H1 (cell line): ENCODE results near the gene CCL5. TPM values are rescaled to one million over a fixed set of nuclear protein-coding genes. Genes with fewer than 3 reads are reported as not detected.

Experiments used
- CTCF ChIA-PET: fragments of 300-600 bp; sonication (Branson Sonifier 250); formaldehyde crosslinking; loops from one replicate; lab custom pipeline; 2021; ENCODE audit not compliant: partially characterized antibody; lab: Charles Lee
- POLR2A ChIA-PET: fragments of 300-600 bp; sonication (Branson Sonifier 250); formaldehyde crosslinking; loops from one replicate; lab custom pipeline; 2021; ENCODE audit warnings: inconsistent platforms; ENCODE audit not compliant: partially characterized antibody; lab: Charles Lee
- DNase-seq, 2 experiments: peaks; one replicate each; pipeline versions ENCODE4 v3.0.0 to v3.0.0-alpha.2; 2010 to 2022; ENCODE audit warnings: low spot score in 2 of 2, low read depth in 1 of 2, mixed read lengths in 1 of 2
- FAIRE-seq: peaks from 2 replicates; lab custom pipeline; 2011; peaks lifted over from hg19 to GRCh38; lab: Jason Lieb, UNC
- H2AFZ ChIP-seq: 2 replicates; pipeline ENCODE4 v1.8.1; 2012; ENCODE audit warnings: low read length, inconsistent platforms
- H2AK5ac ChIP-seq: 2 replicates; pipeline ENCODE4 v1.6.1; 2013; ENCODE audit warnings: low read depth, low read length
- H2BK120ac ChIP-seq: replicated peaks from 2 replicates; pipeline ENCODE3; 2013; ENCODE audit warnings: low read depth, low read length, inconsistent platforms
- H2BK12ac ChIP-seq: 2 replicates; pipeline ENCODE4 v1.6.1; 2013; ENCODE audit warnings: low read depth, low read length
- H2BK15ac ChIP-seq: 2 replicates; pipeline ENCODE4 v1.6.1; 2013; ENCODE audit warnings: low read length
- H2BK20ac ChIP-seq: 2 replicates; pipeline ENCODE4 v1.6.1; 2013; ENCODE audit warnings: low read length
- H2BK5ac ChIP-seq: 2 replicates; pipeline ENCODE4 v1.6.1; 2013; ENCODE audit warnings: low read depth, low read length
- H3K14ac ChIP-seq: 2 replicates; pipeline ENCODE4 v1.6.1; 2013; ENCODE audit warnings: inconsistent platforms; ENCODE audit not compliant: insufficient read length
- H3K18ac ChIP-seq: 2 replicates; pipeline ENCODE4 v1.6.1; 2013; ENCODE audit warnings: low read length; ENCODE audit errors: extremely low read depth
- H3K23ac ChIP-seq: 2 replicates; pipeline ENCODE4 v1.6.1; 2013; ENCODE audit warnings: inconsistent platforms; ENCODE audit not compliant: insufficient read length
- H3K23me2 ChIP-seq: 2 replicates; pipeline ENCODE4 v1.6.1; 2013; ENCODE audit warnings: low read depth, low read length
- H3K27ac ChIP-seq: 2 replicates; pipeline ENCODE4 v1.6.1; 2011; ENCODE audit warnings: low read depth, low read length, inconsistent platforms
- H3K27me3 ChIP-seq, 4 experiments: replicated peaks in 1 of 4; 1 replicate in 1 of 4; 2 replicates in 3 of 4; pipeline versions ENCODE4 v1.6.1 to v1.8.1; 2011 to 2013; ENCODE audit warnings: low read length in 3 of 4, mild to moderate bottlenecking in 3 of 4, inconsistent platforms in 2 of 4, mixed read lengths in 2 of 4, moderate library complexity in 1 of 4; ENCODE audit not compliant: control insufficient read depth in 3 of 4, insufficient read depth in 3 of 4; ENCODE audit errors: extremely low read depth in 1 of 4
- H3K36me3 ChIP-seq, 4 experiments: 2 replicates each; pipeline versions ENCODE4 v1.6.1 to v1.8.1; 2011 to 2013; ENCODE audit warnings: mild to moderate bottlenecking in 4 of 4, low read length in 3 of 4, moderate library complexity in 2 of 4, control low read depth in 1 of 4, inconsistent platforms in 1 of 4; ENCODE audit not compliant: insufficient read depth in 4 of 4, control insufficient read depth in 2 of 4
- H3K4ac ChIP-seq: replicated peaks from 2 replicates; pipeline ENCODE3; 2013; ENCODE audit warnings: low read length, low read depth, mixed read lengths, inconsistent platforms; ENCODE audit not compliant: insufficient read length
- H3K4me1 ChIP-seq, 4 experiments: replicated peaks in 1 of 4; 1 replicate in 1 of 4; 2 replicates in 3 of 4; pipeline versions ENCODE4 v1.6.1 to v1.8.1; 2011 to 2013; ENCODE audit warnings: low read length in 3 of 4, inconsistent platforms in 2 of 4, mixed read lengths in 1 of 4; ENCODE audit not compliant: insufficient read depth in 4 of 4, control insufficient read depth in 3 of 4
- H3K4me2 ChIP-seq, 2 experiments: 2 replicates each; pipeline versions ENCODE4 v1.6.1 to v1.8.1; 2011 to 2013; ENCODE audit warnings: low read depth in 2 of 2, low read length in 2 of 2, control low read depth in 1 of 2, inconsistent platforms in 1 of 2, mild to moderate bottlenecking in 1 of 2; ENCODE audit not compliant: insufficient read depth in 1 of 2
- H3K4me3 ChIP-seq, 4 experiments: fragments of 200-600, 300-600 bp in 1 of 4; sonication (generic), shearing (Covaris generic), sonication (Bioruptor Twin) in 1 of 4; 2 replicates each; pipeline versions ENCODE4 v1.5.1 to v1.8.1; 2011 to 2016; ENCODE audit warnings: low read length in 4 of 4, low read depth in 3 of 4, control low read depth in 2 of 4, inconsistent platforms in 2 of 4, mild to moderate bottlenecking in 2 of 4, mixed read lengths in 1 of 4, moderate library complexity in 1 of 4; ENCODE audit not compliant: insufficient read depth in 2 of 4; ENCODE audit errors: extremely low read depth in 1 of 4
- H3K56ac ChIP-seq: replicated peaks from 2 replicates; pipeline ENCODE3; 2013; ENCODE audit warnings: low read depth, mild to moderate bottlenecking, mixed read lengths, low read length, inconsistent platforms; ENCODE audit not compliant: insufficient read length
- H3K79me1 ChIP-seq: 2 replicates; pipeline ENCODE4 v1.6.1; 2013; ENCODE audit warnings: low read depth, low read length, control low read depth
- H3K79me2 ChIP-seq, 2 experiments: 2 replicates each; pipeline versions ENCODE4 v1.6.1 to v1.8.1; 2012 to 2013; ENCODE audit warnings: low read length in 2 of 2, mild to moderate bottlenecking in 2 of 2, inconsistent platforms in 1 of 2; ENCODE audit not compliant: insufficient read depth in 2 of 2, control insufficient read depth in 1 of 2
- H3K9ac ChIP-seq, 4 experiments: replicated peaks in 1 of 4; 1 replicate in 1 of 4; 2 replicates in 3 of 4; pipeline versions ENCODE4 v1.6.1 to v1.8.1; 2011 to 2013; ENCODE audit warnings: low read depth in 3 of 4, low read length in 3 of 4, control low read depth in 2 of 4, mild to moderate bottlenecking in 2 of 4, moderate library complexity in 2 of 4, inconsistent platforms in 1 of 4; ENCODE audit errors: extremely low read depth in 1 of 4
- H3K9me3 ChIP-seq, 2 experiments: 2 replicates each; pipeline versions ENCODE4 v1.6.1 to v1.8.1; 2012 to 2013; ENCODE audit warnings: mild to moderate bottlenecking in 2 of 2, moderate library complexity in 2 of 2, control low read depth in 1 of 2, inconsistent platforms in 1 of 2, low read depth in 1 of 2, low read length in 1 of 2, mixed read lengths in 1 of 2; ENCODE audit not compliant: insufficient read depth in 2 of 2
- H4K20me1 ChIP-seq, 2 experiments: replicated peaks in 1 of 2; 2 replicates each; pipeline versions ENCODE3 to v1.8.1; 2011 to 2013; ENCODE audit warnings: inconsistent platforms in 2 of 2, low read length in 2 of 2, mild to moderate bottlenecking in 1 of 2; ENCODE audit not compliant: insufficient read depth in 2 of 2, control insufficient read depth in 1 of 2
- H4K5ac ChIP-seq: 2 replicates; pipeline ENCODE4 v1.6.1; 2013; ENCODE audit warnings: low read length, low read depth, mixed read lengths, inconsistent platforms; ENCODE audit not compliant: insufficient read length
- H4K8ac ChIP-seq: 2 replicates; pipeline ENCODE4 v1.8.0; 2013; ENCODE audit warnings: mild to moderate bottlenecking, moderate library complexity, low read length, inconsistent platforms; ENCODE audit not compliant: insufficient read depth; ENCODE audit errors: extremely low read depth
- H4K91ac ChIP-seq: replicated peaks from 2 replicates; pipeline ENCODE3; 2013; ENCODE audit warnings: low read length, mixed read lengths, inconsistent platforms; ENCODE audit not compliant: insufficient read length
- FOSL1 ChIP-seq: IDR thresholded peaks from 2 replicates; pipeline ENCODE4 v1.6.1; 2011; ENCODE audit warnings: mild to moderate bottlenecking, low read depth, low read length, moderate library complexity; ENCODE audit not compliant: insufficient read depth
- MAFK ChIP-seq: IDR thresholded peaks from 2 replicates; pipeline ENCODE4 v1.6.1; 2012; ENCODE audit warnings: low read depth, mild to moderate bottlenecking, improper control_type of control experiment, low read length
- NRF1 ChIP-seq: IDR thresholded peaks from 2 replicates; pipeline ENCODE4 v1.6.1; 2011; ENCODE audit warnings: mild to moderate bottlenecking, low read depth, low read length, improper control_type of control experiment
- RXRA ChIP-seq: IDR thresholded peaks from 2 replicates; pipeline ENCODE4 v1.6.1; 2011; ENCODE audit warnings: low read depth, mild to moderate bottlenecking, low read length, moderate library complexity; ENCODE audit not compliant: insufficient read depth
- SIN3A ChIP-seq, 2 experiments: IDR thresholded peaks in 1 of 2; conservative IDR thresholded peaks in 1 of 2; 2 replicates each; pipeline ENCODE4 v1.6.1; 2011 to 2012; ENCODE audit warnings: low read length in 2 of 2, improper control_type of control experiment in 1 of 2, low read depth in 1 of 2, mild to moderate bottlenecking in 1 of 2
- ZNF274 ChIP-seq: IDR thresholded peaks from 2 replicates; pipeline ENCODE4 v1.7.0; 2012; ENCODE audit warnings: low read length, borderline replicate concordance; ENCODE audit errors: extremely low read depth
- WGBS, 2 experiments: shearing (Covaris generic) in 1 of 2; methylation state at CpG; one replicate each; pipeline versions ENCODE4 v1.1.6 to v1.1.7; 2013 to 2015; ENCODE audit warnings: low lambda C conversion rate in 2 of 2, mixed read lengths in 2 of 2, inconsistent platforms in 1 of 2, low coverage in 1 of 2, missing lambda C conversion rate in 1 of 2; ENCODE audit not compliant: insufficient replicate concordance in 2 of 2, insufficient coverage in 1 of 2, insufficient read length in 1 of 2; ENCODE audit errors: extremely low coverage in 1 of 2, missing lambda C conversion rate in 1 of 2; 5-methylcytosine and 5-hydroxymethylcytosine counted together
- polyA plus RNA-seq, 7 experiments: library from polyadenylated mRNA; depleted of rRNA in 3 of 7; stranded (reverse) in 5 of 7; unstranded in 2 of 7; fragments of >200 nt in 5 of 7; fragments of 200-250 nt in 2 of 7; gene quantifications; 1 replicate in 5 of 7; 2 replicates in 1 of 7; 4 replicates in 1 of 7; pipeline versions ENCODE4 v1.2.1 to v1.2.3, GENCODE V29; 2011 to 2013; ENCODE audit warnings: missing spikeins in 2 of 7, mixed read lengths in 2 of 7
- total RNA-seq: library from RNA; stranded (reverse); fragmentation: NEBNext Ultra II Directional; extraction: Animal tissue kit (Norgen Biotek cat#: 25700); gene quantifications from 2 replicates; pipeline ENCODE4 v1.2.1, GENCODE V29; 2021

CCL5 gene
- total and polyA plus RNA-seq, 2 of the 8 experiments (the other 6 are each of a cell fraction or from before 2014, with no cell fraction given) = not detected

GRCh38 chr17:35876534-35876933, 3.6 kb downstream of the CCL5 start:
- 93% methylated on average over 3 of the region's 3 CpGs; no CpG with 5 or more reads in 1 of the 2 experiments for WGBS, 2 experiments
- Histone ChIP-seq H3K4ac (no peak overlapping the region), H3K9ac (no peak overlapping the region), H2BK15ac (no peak overlapping the region), H3K36me3 (no peaks in the 10 kb centered on the region), H4K91ac (no peak overlapping the region), H2AK5ac (no peak overlapping the region), H2BK120ac (no peak overlapping the region), H4K20me1 (no peaks in the 10 kb centered on the region), H3K56ac (no peak overlapping the region), H2BK20ac (no peak overlapping the region), H3K27me3 (no peaks in the 10 kb centered on the region), H3K79me1 (no peaks in the 10 kb centered on the region), H3K9me3 (no peaks in the 10 kb centered on the region), H2BK5ac (no peak overlapping the region), H3K4me2 (no peak overlapping the region), H4K8ac (no peak overlapping the region), H3K14ac (no peak overlapping the region), H3K79me2 (no peaks in the 10 kb centered on the region), H3K23me2 (no peaks in the 10 kb centered on the region), H2BK12ac (no peak overlapping the region), H3K27ac (no peak overlapping the region), H3K23ac (no peak overlapping the region), H3K18ac (no peak overlapping the region), H3K4me1 (no peaks in the 10 kb centered on the region), H3K4me3 (no peak overlapping the region), H4K5ac (no peak overlapping the region), H2AFZ (no peak overlapping the region)
- no peak for DNase-seq
- TF ChIP-seq RXRA (no peak), SIN3A (conservative IDR thresholded peaks at IDR 0.05 in 1 of 2, IDR thresholded peaks at IDR 0.05 in 1 of 2; ENCODE audit: low read depth in 1 of 2, low read length in 2 of 2) (no peak), MAFK (no peak), FOSL1 (no peak), NRF1 (no peak), ZNF274 (no peak)
- ChIA-PET CTCF (interaction anchor here (0.6 to 1.7 kb wide), 3 partner anchors 93 to 146 kb away, joined by 3 read pairs; no protein-coding TSS in a partner anchor), POLR2A (no interaction called here)
- FAIRE-seq = no peak
